ENCODE measurements around the gene STMN1. TPM values are rescaled to one million over a fixed set of nuclear protein-coding genes. Genes with fewer than 3 reads are reported as not detected.

STMN1 gene
- total RNA-seq, 1 donor, result 34.7 TPM

DNA sequence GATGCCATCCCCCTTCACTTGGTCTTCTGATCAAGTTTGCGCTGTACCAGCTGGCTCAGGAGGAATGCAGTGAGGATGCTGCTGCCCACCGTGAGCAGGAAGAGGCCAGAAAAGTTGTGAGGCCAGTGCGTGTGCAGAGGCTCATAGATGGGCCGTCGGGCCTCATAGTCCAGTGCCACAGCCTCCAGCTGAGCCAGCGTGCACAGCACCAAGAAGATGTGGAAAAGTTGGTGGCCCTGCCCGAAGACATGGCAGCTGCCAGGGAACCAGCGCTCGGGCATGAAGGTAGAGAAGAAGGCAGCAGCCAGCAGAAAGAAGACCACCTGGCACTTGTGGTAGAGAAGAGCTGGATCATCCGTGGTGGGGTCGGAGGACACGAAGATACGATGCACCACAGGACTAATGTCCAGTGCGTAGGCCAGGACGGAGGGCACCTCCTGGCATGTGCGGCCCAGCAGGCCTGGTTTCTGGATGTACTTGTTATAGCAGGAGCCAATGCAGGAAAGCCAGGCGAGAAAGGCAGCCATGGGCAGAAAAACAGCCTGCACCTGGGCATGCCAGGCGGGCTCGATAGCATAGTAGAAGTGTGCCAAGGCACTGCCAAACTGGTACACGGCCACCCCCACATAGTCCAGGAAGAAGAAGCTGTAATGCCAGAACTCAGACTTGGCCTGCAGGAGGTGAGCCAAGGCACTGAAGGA lies 43.3 kb downstream of the STMN1 start:
- H3K27me3 ChIP-seq (ENCODE audit: insufficient read depth, low read length), result no peaks in the 10 kb centered on the region
- no peak for DNase-seq (ENCODE audit: insufficient read length, low spot score, missing footprints)
- peaks cover 3% of the 10 kb centered on the region for H4K20me1 ChIP-seq (ENCODE audit: insufficient read depth, low read length)
- peaks cover 8% of the 10 kb centered on the region for H3K4me1 ChIP-seq (ENCODE audit: insufficient read depth, low read length)
- H3K9me3 ChIP-seq (ENCODE audit: low read depth, low read length), result no peaks in the 10 kb centered on the region
- H3K27ac ChIP-seq (ENCODE audit: low read depth, low read length), result no peak overlapping the region
- no peak overlapping the region for H3K4me2 ChIP-seq (ENCODE audit: insufficient read depth, low read length)
- H3K79me2 ChIP-seq (ENCODE audit: insufficient read depth, low read length), result peaks cover 10% of the 10 kb centered on the region
- peaks cover 25% of the 10 kb centered on the region for H3K36me3 ChIP-seq (ENCODE audit: insufficient read depth, low read length)
- H2AFZ ChIP-seq (ENCODE audit: low read length), result no peak overlapping the region
- no peak overlapping the region for H3K4me3 ChIP-seq (ENCODE audit: insufficient read depth, low read length)
- no peak for TF ChIP-seq CTCF (IDR thresholded peaks at IDR 0.05; ENCODE audit: extremely low read depth, low read depth, low read length)

DNA sequence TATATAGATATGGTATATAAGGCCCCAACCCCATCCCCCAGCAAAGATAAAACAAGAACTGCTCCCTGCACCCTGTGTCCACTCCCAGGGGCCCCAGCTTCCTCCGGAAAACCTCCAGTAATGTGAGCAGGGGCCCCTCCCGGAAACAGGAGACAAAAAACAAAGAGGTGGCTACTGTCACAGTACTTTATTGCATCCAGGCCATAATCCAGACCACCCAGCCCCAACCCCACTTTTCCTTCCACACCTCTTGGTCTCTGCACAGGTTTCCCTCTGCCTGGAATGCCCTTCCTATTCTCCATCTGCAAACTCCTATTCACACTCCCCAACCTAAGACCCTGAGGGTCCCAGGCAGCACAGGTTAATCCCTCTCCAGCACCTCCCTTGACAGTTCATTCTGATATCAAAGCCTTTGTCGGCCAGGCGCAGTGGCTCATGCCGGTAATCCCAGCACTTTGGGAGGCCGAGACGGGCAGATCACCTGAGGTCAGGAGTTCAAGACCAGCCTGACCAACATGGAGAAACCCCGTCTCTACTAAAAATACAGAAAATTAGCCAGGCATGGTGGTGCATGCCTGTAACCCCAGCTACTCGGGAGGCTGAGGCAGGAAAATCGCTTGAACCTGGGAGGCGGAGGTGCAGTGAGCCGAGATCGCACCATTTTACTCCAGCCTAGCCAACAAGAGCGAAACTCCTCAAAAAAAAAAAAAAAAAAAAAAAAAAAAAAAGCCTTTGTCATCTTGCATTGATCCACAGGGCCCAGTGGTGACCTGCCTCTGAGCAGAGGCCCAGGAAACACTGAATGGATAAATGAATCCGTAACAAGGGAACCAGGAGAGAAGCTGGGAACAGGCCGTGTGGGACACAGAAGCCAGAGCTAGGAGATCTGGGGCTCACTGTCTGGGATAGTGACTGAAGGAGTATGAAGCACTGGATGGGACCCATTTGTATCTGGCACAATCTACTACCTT lies 44.6 kb downstream of the STMN1 start:
- H3K36me3 ChIP-seq (ENCODE audit: insufficient read depth, low read length), result peaks cover 18% of the 10 kb centered on the region
- peaks cover 8% of the 10 kb centered on the region for H3K4me1 ChIP-seq (ENCODE audit: insufficient read depth, low read length)
- TF ChIP-seq CTCF (IDR thresholded peaks at IDR 0.05; ENCODE audit: extremely low read depth, low read depth, low read length), result no peak
- no peak overlapping the region for H3K27ac ChIP-seq (ENCODE audit: low read depth, low read length)
- DNase-seq (ENCODE audit: insufficient read length, low spot score, missing footprints), result no peak
- H3K27me3 ChIP-seq (ENCODE audit: insufficient read depth, low read length), result no peaks in the 10 kb centered on the region
- peaks cover 10% of the 10 kb centered on the region for H3K79me2 ChIP-seq (ENCODE audit: insufficient read depth, low read length)
- H2AFZ ChIP-seq (ENCODE audit: low read length), result no peak overlapping the region
- no peak overlapping the region for H3K4me2 ChIP-seq (ENCODE audit: insufficient read depth, low read length)
- H3K9me3 ChIP-seq (ENCODE audit: low read depth, low read length), result no peaks in the 10 kb centered on the region
- no peaks in the 10 kb centered on the region for H4K20me1 ChIP-seq (ENCODE audit: insufficient read depth, low read length)
- no peak overlapping the region for H3K4me3 ChIP-seq (ENCODE audit: insufficient read depth, low read length)

- peaks cover 15% of the 10 kb centered on the region for H3K36me3 ChIP-seq (ENCODE audit: insufficient read depth, low read length)
- peaks cover 10% of the 10 kb centered on the region for H3K79me2 ChIP-seq (ENCODE audit: insufficient read depth, low read length)
- peaks cover 8% of the 10 kb centered on the region for H3K4me1 ChIP-seq (ENCODE audit: insufficient read depth, low read length)
- peak within 1 kb of the TSS; percentile 97 for H3K27ac ChIP-seq (ENCODE audit: low read depth, low read length)
- no peaks in the 10 kb centered on the region for H4K20me1 ChIP-seq (ENCODE audit: insufficient read depth, low read length)
- peak within 1 kb of the TSS; percentile 88 for H3K4me3 ChIP-seq (ENCODE audit: insufficient read depth, low read length)
- H3K9me3 ChIP-seq (ENCODE audit: low read depth, low read length), result no peaks in the 10 kb centered on the region
- H3K27me3 ChIP-seq (ENCODE audit: insufficient read depth, low read length), result no peaks in the 10 kb centered on the region
- H3K4me2 ChIP-seq (ENCODE audit: insufficient read depth, low read length), result peak within 1 kb of the TSS; percentile 99
- peak within 1 kb of the TSS; percentile 98 for H2AFZ ChIP-seq (ENCODE audit: low read length)
- DNase-seq (ENCODE audit: insufficient read length, low spot score, missing footprints), result peak; percentile 98
- no peak for TF ChIP-seq CTCF (IDR thresholded peaks at IDR 0.05; ENCODE audit: extremely low read depth, low read depth, low read length)
Measured at GRCh38 chr1:25858906-25859789, 47.1 kb downstream of the STMN1 start, which contains the start of gene AUNIP. Gene AUNIP, minus strand, starts transcription at chr1:25859457. Its CDS starts 100 bp downstream, at chr1:25859357.

All from osteoblast (primary cell).